ENCODE data around the gene C1orf21.
A peak's percentile ranks its signal among the peaks of the same experiment; 100 is the strongest.

Gene C1orf21

GRCh38 chr1:184473176-184473966 is 86.5 kb downstream of the C1orf21 start:
- Histone ChIP-seq H3K9ac (no peak overlapping the region), H3K4me1 (no peaks in the 10 kb centered on the region), H3K27me3 (ENCODE audit: control insufficient read depth, insufficient read depth, low read length) (no peaks in the 10 kb centered on the region), H3K9me3 (ENCODE audit: control insufficient read depth, low read length) (no peaks in the 10 kb centered on the region), H3K27ac (no peak overlapping the region), H3K79me2 (no peaks in the 10 kb centered on the region), H3K4me3 (ENCODE audit: low read depth, low read length) (no peak overlapping the region), H3K36me3 (ENCODE audit: control insufficient read depth, insufficient read depth, low read length) (no peaks in the 10 kb centered on the region), H2AFZ (peak overlapping the region; percentile 20), H3K4me2 (ENCODE audit: low read length) (no peak overlapping the region)
- TF ChIP-seq, protein P1, sequence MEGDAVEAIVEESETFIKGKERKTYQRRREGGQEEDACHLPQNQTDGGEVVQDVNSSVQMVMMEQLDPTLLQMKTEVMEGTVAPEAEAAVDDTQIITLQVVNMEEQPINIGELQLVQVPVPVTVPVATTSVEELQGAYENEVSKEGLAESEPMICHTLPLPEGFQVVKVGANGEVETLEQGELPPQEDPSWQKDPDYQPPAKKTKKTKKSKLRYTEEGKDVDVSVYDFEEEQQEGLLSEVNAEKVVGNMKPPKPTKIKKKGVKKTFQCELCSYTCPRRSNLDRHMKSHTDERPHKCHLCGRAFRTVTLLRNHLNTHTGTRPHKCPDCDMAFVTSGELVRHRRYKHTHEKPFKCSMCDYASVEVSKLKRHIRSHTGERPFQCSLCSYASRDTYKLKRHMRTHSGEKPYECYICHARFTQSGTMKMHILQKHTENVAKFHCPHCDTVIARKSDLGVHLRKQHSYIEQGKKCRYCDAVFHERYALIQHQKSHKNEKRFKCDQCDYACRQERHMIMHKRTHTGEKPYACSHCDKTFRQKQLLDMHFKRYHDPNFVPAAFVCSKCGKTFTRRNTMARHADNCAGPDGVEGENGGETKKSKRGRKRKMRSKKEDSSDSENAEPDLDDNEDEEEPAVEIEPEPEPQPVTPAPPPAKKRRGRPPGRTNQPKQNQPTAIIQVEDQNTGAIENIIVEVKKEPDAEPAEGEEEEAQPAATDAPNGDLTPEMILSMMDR (IDR thresholded peaks at IDR 0.05) = no peak

DNA sequence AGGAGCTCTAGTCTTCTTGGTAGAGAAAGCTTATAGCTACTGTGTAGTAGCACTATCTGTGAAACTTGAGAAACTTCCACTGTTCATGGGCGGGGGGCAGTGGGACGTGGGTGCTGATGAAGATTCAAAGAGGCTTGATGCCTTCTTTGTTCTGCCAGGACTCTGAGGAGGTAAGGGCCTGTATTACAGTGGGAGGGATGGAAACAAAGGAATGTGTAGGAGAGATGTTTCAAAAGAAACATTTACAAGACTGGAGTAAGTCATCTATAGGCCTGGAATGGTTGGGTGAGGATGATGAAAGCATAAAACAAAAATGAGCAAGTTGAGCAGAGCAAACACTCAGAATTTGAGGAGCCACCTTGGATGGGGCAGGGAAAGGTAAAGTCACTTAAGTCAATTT is 89.4 kb downstream of the C1orf21 start:
- H3K79me2 ChIP-seq = no peaks in the 10 kb centered on the region
- no peaks in the 10 kb centered on the region for H3K4me1 ChIP-seq
- H3K9me3 ChIP-seq (ENCODE audit: control insufficient read depth, low read length) = no peaks in the 10 kb centered on the region
- no peak overlapping the region for H3K27ac ChIP-seq
- H3K4me2 ChIP-seq (ENCODE audit: low read length) = no peak overlapping the region
- H3K9ac ChIP-seq = no peak overlapping the region
- TF ChIP-seq, protein P1 (IDR thresholded peaks at IDR 0.05) = no peak
- no peak overlapping the region for H3K4me3 ChIP-seq (ENCODE audit: low read depth, low read length)
- H2AFZ ChIP-seq = no peak overlapping the region
- no peaks in the 10 kb centered on the region for H3K27me3 ChIP-seq (ENCODE audit: control insufficient read depth, insufficient read depth, low read length)
- H3K36me3 ChIP-seq (ENCODE audit: control insufficient read depth, insufficient read depth, low read length) = no peaks in the 10 kb centered on the region

- peaks cover 3% of the 10 kb centered on the region for H3K4me1 ChIP-seq
- no peak overlapping the region for H3K27ac ChIP-seq
Measured at GRCh38 chr1:184479435-184480167, 92.8 kb downstream of the C1orf21 start.

GRCh38 chr1:184480736-184481135 is 93.9 kb downstream of the C1orf21 start:
- no peak overlapping the region for H3K4me2 ChIP-seq (ENCODE audit: low read length)
- H3K9me3 ChIP-seq (ENCODE audit: control insufficient read depth, low read length) = no peaks in the 10 kb centered on the region
- H2AFZ ChIP-seq = no peak overlapping the region
- no peaks in the 10 kb centered on the region for H3K27me3 ChIP-seq (ENCODE audit: control insufficient read depth, insufficient read depth, low read length)
- H3K4me3 ChIP-seq (ENCODE audit: low read depth, low read length) = no peak overlapping the region
- H3K36me3 ChIP-seq (ENCODE audit: control insufficient read depth, insufficient read depth, low read length) = no peaks in the 10 kb centered on the region
- no peak overlapping the region for H3K9ac ChIP-seq
- peaks cover 3% of the 10 kb centered on the region for H3K4me1 ChIP-seq
- TF ChIP-seq, protein P1 (IDR thresholded peaks at IDR 0.05) = no peak
- no peaks in the 10 kb centered on the region for H3K79me2 ChIP-seq
- no peak overlapping the region for H3K27ac ChIP-seq

More at GRCh38 chr1:184479435-184480167, 92.8 kb downstream of the C1orf21 start:
- H3K4me2 ChIP-seq (ENCODE audit: low read length) = no peak overlapping the region
- no peak overlapping the region for H2AFZ ChIP-seq
- H3K9me3 ChIP-seq (ENCODE audit: control insufficient read depth, low read length) = no peaks in the 10 kb centered on the region
- H3K4me3 ChIP-seq (ENCODE audit: low read depth, low read length) = no peak overlapping the region
- no peaks in the 10 kb centered on the region for H3K79me2 ChIP-seq
- no peak overlapping the region for H3K9ac ChIP-seq
- no peaks in the 10 kb centered on the region for H3K36me3 ChIP-seq (ENCODE audit: control insufficient read depth, insufficient read depth, low read length)
- no peaks in the 10 kb centered on the region for H3K27me3 ChIP-seq (ENCODE audit: control insufficient read depth, insufficient read depth, low read length)
- TF ChIP-seq, protein P1 (IDR thresholded peaks at IDR 0.05) = no peak

All from parathyroid adenoma (tissue), 2 donors.